NCI-H2196 (cell line): Measurements from ENCODE around the gene WDR26.
A peak's percentile ranks its signal among the peaks of the same experiment; 100 is the strongest.

Source experiments
- DNase-seq: peaks from one replicate; lab custom pipeline; 2025; ENCODE audit not compliant: unreplicated experiment; lab: John Stamatoyannopoulos, UW

WDR26 gene

GRCh38 chr1:224399887-224400286 lies 34.7 kb downstream of the WDR26 start:
- DNase-seq, result no peak

DNA sequence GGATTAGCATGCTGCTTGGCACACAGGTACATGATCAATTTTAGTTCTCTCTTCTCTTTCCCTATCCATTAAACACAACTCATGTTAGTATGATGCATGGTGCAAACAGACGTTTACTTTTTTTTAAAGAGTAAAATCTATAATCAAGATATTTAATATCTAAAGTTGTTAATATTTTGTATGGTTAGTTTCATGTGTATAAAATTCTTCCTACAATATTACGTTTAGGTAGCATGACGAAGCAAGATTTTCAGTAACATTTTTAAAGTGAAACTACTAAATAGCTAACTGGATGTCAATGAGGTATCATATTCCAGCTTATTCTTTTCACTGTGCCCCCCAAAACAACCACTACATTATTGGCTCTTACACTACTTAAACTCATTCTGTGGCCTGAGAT lies 41.3 kb downstream of the WDR26 start:
- DNase-seq, result no peak

- no peak for DNase-seq
Observed at GRCh38 chr1:224392411-224393249, 42.0 kb downstream of the WDR26 start.

- DNase-seq, result no peak
Observed at GRCh38 chr1:224390517-224390916, 44.1 kb downstream of the WDR26 start.

- DNase-seq, result no peak
Observed at GRCh38 chr1:224387943-224388342, 46.7 kb downstream of the WDR26 start.

- no peak for DNase-seq
Observed at GRCh38 chr1:224387302-224387912, 47.2 kb downstream of the WDR26 start.

DNA sequence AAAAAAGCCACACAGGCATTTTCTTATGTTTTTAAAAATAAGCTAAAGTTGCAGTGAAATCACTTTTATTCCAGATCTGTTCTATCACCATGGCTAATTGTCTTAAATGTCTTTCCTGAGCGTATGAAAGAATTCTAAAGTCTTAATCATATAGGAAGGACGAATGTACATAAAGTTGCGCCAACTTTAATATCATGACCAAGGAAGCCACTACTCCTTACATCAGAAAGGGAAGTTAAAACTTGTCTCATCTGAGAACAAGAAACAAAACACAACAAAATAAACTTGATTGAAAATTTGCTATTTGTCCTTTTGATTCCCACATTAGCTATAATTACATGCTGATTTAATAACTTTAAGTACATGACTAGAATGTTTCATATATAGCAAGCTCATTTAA lies 51.4 kb downstream of the WDR26 start:
- no peak for DNase-seq

GRCh38 chr1:224381880-224382548 lies 52.6 kb downstream of the WDR26 start:
- DNase-seq, result no peak

DNA sequence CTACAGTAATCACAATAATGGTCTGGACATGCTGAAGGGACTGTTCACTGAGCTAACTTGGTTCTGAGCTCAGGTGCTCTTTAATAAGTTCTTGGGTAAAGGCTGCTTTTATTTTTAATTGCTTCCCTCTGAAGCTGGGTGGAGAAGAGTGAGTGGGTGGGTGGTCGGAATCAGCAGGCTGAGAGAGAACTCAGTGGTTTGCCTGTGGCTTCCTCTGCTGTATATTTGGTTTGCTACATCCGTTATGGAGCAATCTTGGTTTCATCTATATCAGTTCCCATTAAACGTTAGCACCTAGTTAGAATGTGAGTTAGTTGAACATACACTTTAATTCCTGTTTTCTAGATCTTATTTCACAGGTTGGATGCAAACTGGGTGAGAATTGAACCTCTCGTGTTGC lies 54.6 kb downstream of the WDR26 start:
- no peak for DNase-seq

GRCh38 chr1:224378855-224379631 lies 55.6 kb downstream of the WDR26 start:
- DNase-seq, result no peak

GRCh38 chr1:224377676-224378006 lies 57.0 kb downstream of the WDR26 start:
- no peak for DNase-seq

GRCh38 chr1:224375059-224375458 lies 59.5 kb downstream of the WDR26 start:
- no peak for DNase-seq

DNA sequence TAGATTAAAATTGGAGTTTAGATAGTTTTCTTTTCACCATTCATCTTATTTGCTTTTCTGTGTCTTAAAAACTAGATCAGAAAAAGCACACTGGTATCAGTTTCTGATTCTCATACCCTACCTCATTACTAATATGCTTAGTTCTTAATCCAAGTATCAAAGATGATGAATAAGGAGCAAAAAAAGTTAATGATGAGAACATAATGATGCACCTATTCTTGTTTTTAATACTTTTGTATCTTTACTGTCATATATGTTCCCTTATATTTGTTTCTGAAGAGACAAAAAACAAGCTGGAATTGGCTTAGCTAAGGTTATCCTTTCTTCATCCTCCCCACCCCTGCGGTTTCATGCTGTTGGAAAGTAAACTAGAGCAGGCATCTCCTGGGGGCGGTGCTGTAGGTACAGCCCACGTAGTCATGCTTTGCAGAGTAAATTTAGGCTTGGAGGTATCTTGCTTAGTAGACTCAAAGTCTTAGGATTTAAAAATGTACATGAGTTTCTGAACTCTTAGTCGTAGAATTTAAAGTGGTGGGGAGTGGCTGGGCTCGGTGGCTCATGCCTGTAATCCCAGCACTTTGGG lies 61.5 kb downstream of the WDR26 start:
- no peak for DNase-seq

GRCh38 chr1:224368409-224368808 lies 66.2 kb downstream of the WDR26 start:
- no peak for DNase-seq

DNA sequence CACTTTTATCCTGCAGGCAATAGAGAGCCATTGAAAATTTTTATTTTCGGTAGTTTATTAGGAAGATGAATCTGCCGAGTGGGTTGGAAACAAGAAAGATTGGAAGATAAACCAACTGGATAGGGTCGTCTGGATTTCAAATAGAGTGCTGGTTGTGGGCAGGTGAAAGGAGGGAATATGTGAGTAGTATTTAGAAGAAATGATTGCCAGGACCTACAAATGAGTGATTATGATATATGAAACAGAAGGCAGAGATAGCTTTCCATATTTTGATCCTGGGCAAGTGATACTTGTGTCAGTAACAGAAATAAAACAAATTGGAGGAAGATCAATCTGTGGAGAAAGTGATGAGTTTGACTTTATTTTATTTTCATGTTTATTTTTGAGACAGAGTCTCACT lies 75.4 kb downstream of the WDR26 start:
- DNase-seq, result no peak

DNA sequence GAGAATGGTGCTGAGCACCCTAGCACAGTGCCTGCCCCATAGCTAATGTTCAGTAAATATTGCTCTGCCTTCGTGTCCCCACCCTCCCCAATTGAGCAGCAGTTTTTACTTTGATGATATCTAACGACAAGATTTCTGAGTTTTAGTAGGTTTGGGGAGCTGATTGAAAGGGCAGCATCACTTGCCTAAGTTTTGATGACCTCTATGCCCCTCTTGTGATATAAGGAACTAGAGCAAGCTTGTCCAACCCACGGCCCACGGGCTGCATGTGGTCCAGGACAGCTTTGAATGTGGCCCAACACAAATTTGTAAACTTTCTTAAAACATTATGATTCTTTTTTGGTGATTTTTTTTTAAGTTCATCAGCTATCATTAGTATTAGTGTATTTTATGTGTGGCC lies 76.4 kb downstream of the WDR26 start:
- DNase-seq, result no peak

GRCh38 chr1:224357626-224358124 lies 76.9 kb downstream of the WDR26 start:
- DNase-seq, result no peak

DNA sequence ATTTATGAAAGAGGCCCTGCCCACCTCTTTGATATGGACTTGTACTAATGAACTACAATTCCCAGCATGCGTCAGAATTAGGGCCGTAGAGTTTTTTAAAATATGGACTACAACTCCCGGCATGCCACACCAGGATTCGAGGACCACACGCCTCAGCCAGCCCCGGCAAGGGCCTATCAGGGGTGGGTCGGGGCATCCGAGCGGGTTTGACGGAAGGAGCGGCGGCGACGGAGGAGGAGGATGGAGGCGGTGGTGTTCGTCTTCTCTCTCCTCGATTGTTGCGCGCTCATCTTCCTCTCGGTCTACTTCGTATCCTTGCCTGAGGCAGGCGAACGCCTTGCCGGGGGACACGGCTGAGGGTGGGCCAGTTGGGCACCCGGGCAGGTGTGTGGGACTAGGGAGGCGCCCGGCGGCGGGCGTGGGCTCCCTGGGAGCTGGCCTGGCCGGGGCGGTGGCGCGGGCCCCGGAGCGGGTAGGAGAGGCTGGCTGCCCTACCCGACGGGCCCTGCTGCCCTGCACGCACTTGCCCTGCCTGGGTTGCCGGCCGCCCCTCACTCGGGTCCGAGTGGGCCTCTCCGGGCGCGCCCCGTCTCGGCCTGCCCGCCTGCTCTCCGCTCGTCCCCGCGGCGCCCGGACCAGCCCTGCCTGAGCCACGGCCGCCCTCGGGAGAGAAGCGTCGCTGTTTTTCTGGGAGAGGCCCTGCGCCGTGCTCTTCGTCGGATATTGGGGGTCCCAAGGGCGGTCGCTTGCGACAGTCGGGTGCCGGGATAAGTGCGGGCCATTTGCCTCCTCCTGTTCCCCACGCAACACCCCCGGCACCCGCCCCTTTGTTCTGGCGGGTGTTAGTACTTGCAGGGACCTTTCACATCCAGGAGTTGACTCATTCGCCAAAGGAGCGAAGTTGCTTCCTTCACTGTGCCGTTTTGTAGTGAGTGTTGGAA lies 77.6 kb downstream of the WDR26 start, which contains the start of gene CNIH4:
Gene CNIH4, plus strand, starts transcription at position 195 of the 941 bp plus-strand sequence. Its CDS starts 46 bp downstream, at position 241.
- DNase-seq, result peak; percentile 93
